ENCODE measurements around the gene CLSTN2. TPM values are rescaled to one million over a fixed set of nuclear protein-coding genes. Genes with fewer than 3 reads are reported as not detected.
"Not testable (repeated sequence)": the region's sequence is repeated elsewhere in the genome, so short reads cannot be mapped to it uniquely, and the experiment has no call there.

Gene CLSTN2
- total RNA-seq, 2 experiments from 2014 or later: not detected

DNA sequence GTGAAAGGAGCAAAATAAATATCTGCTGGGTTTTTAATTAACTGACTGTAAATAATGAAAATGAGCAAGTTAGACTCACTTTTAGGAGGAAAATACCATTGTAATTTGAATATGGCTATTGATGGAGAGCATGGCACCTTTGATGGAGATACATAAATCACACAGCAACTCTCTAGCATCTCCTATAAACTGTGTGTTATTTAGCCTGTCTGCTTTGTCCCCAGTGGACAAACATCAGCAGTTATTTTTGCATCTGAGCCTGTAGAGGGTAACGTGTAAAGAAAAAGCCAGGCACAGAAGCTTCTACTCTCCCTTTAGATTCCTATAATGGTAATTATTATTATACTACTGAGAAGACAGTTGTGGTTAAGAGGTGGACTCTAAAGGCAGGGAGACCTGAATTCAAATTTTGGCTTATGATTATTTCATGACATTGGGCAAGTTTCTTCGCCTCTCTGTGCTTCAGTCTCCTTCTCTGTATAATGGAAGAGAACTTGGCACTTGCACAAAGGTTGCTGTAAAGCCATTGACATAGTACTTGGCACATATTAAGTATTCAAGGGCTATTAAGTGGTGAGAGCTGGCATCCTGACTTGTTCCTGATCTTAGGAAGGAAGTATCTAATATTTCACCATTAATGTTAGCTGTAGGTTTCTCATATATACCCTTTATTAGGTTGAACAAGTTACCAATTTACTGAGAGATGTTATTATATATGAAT, 453.4 kb downstream of the CLSTN2 start:
- CTCF ChIA-PET: no interaction called here
- POLR2A ChIA-PET: no interaction called here

DNA sequence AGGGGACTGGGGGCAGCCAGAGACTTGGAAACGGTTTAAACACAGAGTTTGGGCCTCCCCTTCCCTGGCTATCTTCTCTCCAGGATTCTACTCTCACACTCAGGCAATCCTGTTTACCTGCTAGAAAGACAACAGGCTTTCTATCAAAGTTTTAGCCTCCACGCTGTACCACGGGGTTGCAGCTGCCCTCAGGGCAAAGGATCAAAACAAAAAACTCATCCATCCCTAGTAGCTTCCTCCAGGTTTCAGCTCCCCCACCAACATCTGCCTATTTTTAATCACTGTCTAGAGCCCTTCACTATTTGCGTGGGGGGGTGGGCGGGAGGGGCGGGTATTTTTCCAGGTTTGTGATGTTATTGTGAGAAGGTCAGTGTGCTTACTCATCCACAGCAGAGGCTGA, 456.1 kb downstream of the CLSTN2 start:
- CTCF ChIA-PET: no interaction called here
- POLR2A ChIA-PET: no interaction called here

DNA sequence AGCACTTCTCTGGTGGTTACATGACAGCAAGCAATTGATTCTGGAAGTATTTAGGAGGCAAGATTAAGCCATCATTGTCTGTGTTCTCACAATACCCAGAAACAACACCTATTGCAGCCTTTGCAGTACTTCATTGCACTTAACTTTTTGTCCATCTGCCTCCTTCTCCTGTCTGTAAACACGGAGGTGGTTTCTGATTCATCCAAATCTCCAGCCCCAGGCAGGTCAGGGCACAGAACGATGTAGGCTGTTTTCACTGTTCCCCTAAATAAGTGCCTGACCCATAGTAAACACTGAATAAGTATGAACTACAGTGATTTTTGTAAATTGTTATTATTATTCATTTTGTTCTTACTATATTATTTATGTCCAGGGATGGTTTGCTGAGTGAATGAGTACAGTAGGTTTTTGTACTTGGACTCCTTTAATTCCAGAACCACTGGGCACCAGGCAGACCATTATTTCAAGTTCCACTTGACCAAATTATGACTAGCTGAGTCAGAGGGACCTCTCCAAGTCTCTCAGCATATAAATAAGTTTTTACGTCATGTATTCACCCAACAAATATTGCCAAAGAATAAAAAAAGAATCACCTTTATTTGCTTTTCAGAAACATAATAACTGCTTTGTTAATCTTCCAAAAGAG, 459.6 kb downstream of the CLSTN2 start:
- POLR2A ChIA-PET: interaction anchor here (0.6 kb wide), 1 partner anchor 1731 kb away, joined by 3 read pairs; no protein-coding TSS in a partner anchor
- CTCF ChIA-PET: no interaction called here

- ChIA-PET POLR2A (no interaction called here), CTCF (no interaction called here)
Measured at GRCh38 chr3:140395134-140396075, 460.4 kb downstream of the CLSTN2 start.

- ChIA-PET POLR2A (no interaction called here), CTCF (no interaction called here)
Measured at GRCh38 chr3:140396110-140396509, 461.1 kb downstream of the CLSTN2 start.

GRCh38 chr3:140397847-140398246, 462.9 kb downstream of the CLSTN2 start:
- POLR2A ChIA-PET: no interaction called here
- CTCF ChIA-PET: no interaction called here

DNA sequence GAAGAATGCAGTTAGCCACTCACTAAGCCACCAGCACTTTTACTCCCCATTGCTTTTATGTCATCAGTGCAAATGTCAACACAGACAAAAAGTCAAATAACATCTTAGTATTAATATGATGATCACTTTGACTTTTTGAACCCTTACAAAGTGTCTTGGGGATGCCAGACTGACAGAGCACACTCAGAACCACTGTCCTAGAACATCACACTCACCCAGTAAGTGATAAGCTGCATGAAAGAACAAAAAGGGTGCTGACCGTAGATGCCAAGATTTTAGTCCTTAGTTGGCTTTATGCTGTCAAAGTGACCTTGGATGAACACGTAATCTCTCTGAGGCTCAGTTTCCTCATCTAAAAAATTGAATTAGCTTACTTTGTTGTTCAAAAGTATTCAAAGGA, 463.4 kb downstream of the CLSTN2 start:
- CTCF ChIA-PET: no interaction called here
- POLR2A ChIA-PET: no interaction called here

GRCh38 chr3:140399871-140400270, 464.9 kb downstream of the CLSTN2 start:
- CTCF ChIA-PET: no interaction called here
- POLR2A ChIA-PET: no interaction called here

- POLR2A ChIA-PET: no interaction called here
- CTCF ChIA-PET: no interaction called here
Measured at GRCh38 chr3:140403079-140403478, 468.1 kb downstream of the CLSTN2 start.

DNA sequence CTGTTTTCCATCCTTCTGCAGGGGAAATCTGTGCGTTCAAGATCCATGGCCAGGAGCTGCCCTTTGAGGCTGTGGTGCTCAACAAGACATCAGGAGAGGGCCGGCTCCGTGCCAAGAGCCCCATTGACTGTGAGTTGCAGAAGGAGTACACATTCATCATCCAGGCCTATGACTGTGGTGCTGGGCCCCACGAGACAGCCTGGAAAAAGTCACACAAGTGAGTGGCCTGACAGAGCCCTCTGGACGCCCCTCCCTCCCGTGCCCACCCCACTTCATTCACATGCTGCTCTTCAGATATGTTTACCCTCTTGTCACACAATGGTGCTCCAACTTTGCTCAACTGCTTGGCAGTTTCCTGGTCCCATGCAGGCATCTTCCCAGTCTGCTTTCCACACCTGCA, 468.6 kb downstream of the CLSTN2 start:
- CTCF ChIA-PET: no interaction called here
- POLR2A ChIA-PET: no interaction called here

DNA sequence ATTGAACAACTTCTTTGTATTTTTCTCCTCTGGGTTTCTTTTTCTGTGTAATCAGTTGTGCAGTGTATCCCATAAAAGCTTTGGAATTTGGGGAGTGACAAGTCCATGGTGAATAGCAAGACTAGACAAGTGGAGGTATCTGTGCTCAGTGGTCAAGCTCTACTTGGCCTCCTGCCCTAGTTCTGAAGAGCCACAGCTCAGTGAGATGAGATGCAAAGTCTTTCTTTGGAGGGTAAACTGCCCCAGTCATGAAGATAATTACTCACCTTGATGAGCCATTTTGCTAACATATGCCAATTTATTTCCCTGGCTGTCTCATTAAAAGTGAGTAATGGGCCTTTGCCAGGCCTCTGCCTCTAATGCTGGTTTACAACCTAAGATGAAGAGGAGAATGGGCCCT, 471.7 kb downstream of the CLSTN2 start:
- ChIA-PET CTCF (no interaction called here), POLR2A (no interaction called here)

DNA sequence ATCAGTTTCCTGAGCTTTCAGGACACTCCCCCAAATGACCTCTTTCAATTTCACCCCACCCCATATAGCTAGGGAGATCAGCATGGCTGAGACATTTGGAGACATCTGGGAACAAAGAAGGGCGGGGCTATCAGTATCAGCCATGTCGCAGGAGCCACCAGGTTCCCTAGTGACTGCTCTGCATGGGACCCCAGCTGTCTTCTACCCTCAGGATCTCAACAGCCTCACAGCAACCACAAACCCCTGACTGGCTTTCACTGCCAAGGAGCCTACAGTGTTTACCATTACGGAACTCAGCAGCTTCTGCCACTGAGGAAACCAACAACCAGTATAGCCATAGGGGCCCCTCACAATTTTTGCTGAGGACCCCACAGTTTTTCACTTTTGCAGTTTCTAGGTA, 473.3 kb downstream of the CLSTN2 start:
- POLR2A ChIA-PET: no interaction called here
- CTCF ChIA-PET: no interaction called here

- POLR2A ChIA-PET: no interaction called here
Measured at GRCh38 chr3:140416666-140417065, 481.7 kb downstream of the CLSTN2 start.

DNA sequence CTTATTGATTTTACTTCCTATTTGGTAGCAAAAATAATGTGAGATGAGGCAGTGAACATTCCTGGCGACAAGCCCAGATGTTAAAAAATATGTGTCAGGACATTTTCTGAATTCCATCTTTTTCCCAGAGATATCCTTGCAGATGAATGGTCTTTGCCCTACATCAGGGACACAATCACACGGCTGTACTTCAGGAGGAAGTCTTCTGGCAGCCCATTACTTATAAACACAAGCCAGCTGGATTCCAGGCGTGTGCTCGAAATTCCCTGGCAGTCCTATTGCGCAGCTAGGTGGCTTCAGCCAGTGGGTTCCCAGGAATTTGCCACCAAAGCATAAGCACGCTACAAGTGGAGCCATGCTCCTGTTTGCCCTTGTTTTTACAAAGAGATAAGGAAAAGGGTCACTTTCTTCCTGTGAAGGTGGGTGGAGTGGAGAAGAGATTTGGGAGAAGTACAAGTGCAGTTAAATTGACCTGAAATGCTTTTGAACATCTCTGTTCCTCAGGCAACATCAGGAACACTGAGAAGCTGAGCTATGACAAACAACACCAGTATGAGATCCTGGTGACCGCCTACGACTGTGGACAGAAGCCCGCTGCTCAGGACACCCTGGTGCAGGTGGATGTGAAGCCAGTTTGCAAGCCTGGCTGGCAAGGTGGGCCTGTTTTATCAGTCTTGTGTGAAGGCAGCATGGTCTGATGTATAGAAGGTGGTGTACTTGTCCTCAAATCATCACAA, 485.8 kb downstream of the CLSTN2 start:
- CTCF ChIA-PET: no interaction called here
- POLR2A ChIA-PET: no interaction called here

More at GRCh38 chr3:140416666-140417065, 481.7 kb downstream of the CLSTN2 start:
- CTCF ChIA-PET: no interaction called here

DNA sequence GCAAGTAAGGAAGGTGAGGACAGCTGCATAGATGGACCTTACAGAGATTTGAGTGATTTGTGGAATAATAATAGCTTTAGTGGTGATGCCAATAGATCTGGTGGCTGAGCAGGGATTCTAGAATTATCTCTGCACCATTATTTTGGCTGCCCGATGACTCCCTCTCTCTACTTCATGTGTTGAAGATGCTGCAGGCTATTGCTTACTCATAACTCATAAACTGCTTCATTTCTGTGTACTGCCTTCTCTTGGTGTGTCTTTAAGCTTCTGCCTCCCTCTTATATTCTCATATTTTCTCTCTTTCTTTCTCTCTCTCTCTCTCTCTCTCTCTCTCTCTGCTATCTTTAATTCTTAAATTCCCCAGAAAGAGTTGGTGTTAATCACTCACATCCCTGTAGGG, 486.9 kb downstream of the CLSTN2 start:
- ChIA-PET POLR2A (no interaction called here), CTCF (no interaction called here)

- ChIA-PET CTCF (no interaction called here), POLR2A (no interaction called here)
Measured at GRCh38 chr3:140423146-140423545, 488.2 kb downstream of the CLSTN2 start.

DNA sequence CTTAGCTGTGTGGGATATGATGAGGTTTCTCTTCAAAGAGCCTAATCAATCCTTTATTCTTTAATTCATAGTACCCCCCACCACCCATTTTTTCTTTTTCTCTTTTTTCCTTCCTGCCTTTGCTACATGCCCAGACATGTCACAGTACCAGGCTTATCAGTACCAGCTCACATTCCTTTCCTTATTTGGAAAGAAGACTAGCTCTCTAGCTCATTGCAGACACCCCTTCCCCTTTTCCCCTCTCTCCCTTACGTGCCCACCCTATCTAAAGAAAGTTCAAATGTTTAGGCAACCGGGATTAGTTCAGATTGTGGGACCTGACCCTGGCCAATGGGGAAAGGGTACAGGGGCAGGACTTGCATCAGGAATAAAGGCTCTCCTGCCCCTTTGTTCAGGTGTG, 488.6 kb downstream of the CLSTN2 start:
- CTCF ChIA-PET, POLR2A ChIA-PET: not testable (repeated sequence)

- ChIA-PET CTCF (no interaction called here), POLR2A (no interaction called here)
Measured at GRCh38 chr3:140424211-140424610, 489.2 kb downstream of the CLSTN2 start.

- ChIA-PET POLR2A (no interaction called here), CTCF (no interaction called here)
Measured at GRCh38 chr3:140424726-140425125, 489.7 kb downstream of the CLSTN2 start.

GRCh38 chr3:140427786-140428185, 492.8 kb downstream of the CLSTN2 start:
- CTCF ChIA-PET: no interaction called here
- POLR2A ChIA-PET: no interaction called here

All from activated CD8-positive, alpha-beta memory T cell treated with anti-CD3 and anti-CD28 coated beads for 36 hours (primary cell).